Activated CD4-positive, alpha-beta T cell treated with anti-CD3 and anti-CD28 coated beads for 48 hours (primary cell): ENCODE data around the gene CLDND1.
"Not testable (repeated sequence)": the region's sequence is repeated elsewhere in the genome, so short reads cannot be mapped to it uniquely, and the experiment has no call there.

Experiments
- DNase-seq: peaks from one replicate; pipeline ENCODE4 v3.0.0-alpha.2; 2020

Gene CLDND1

DNA sequence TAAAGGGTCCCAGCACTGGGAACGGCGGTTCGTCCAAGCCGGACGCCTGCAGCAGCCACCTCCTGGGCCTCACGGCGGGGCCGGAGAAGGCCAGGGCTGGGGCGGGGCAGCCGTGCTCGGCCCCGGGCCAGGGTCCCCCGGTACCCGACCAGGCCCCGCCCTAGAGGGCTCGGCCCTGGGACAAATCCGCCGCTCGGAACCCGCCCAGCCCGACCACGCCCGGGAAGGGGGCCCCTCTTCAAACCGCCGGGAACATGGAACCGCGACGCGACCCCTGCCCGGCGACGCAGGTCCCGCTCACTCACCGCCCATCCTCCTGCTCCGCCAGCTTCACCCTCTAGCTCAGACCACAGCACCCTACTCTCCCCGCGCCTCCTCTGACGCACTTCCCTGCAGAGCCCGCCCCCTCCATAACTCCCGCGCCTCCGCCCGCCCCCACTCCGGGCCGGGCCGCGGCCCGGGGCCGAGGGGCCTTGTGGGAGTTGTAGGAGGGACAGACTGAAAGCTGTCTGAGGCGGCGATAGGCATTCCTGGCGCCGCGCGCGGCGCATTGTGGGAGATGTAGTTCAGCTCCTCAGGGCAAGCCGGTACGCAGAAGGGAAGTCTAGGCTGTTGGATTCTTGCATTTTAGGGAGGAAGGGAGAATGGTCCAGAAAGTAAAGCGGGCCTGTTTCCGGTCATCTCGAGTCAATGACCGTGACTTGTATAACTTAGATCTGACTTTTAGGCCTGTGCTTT is at the start of gene CLDND1:
TSS of gene CLDND1 (minus strand) at position 359 of the 738 bp plus-strand sequence. CDS start 1,478 bp downstream, outside the sequence.
- peak; percentile 96 for DNase-seq

DNA sequence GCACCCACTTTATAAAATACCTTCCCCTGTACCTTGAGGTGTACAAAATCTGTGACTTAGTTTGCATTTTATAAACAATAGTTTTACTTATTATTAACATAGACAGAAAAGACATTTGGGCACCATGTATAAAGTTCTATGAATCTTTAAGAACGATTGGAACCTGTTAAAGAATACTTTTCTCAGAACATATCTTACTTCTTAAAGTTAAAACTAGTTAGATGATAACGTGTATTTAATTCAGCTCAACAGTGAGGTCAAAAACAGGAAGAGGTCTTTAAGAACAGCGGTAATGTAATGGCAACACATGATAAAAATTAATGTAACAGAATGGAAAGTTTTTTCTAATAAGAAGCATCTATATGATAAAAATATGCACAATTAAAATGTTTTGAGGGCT is 45.7 kb upstream of the CLDND1 start:
- DNase-seq: no peak

DNA sequence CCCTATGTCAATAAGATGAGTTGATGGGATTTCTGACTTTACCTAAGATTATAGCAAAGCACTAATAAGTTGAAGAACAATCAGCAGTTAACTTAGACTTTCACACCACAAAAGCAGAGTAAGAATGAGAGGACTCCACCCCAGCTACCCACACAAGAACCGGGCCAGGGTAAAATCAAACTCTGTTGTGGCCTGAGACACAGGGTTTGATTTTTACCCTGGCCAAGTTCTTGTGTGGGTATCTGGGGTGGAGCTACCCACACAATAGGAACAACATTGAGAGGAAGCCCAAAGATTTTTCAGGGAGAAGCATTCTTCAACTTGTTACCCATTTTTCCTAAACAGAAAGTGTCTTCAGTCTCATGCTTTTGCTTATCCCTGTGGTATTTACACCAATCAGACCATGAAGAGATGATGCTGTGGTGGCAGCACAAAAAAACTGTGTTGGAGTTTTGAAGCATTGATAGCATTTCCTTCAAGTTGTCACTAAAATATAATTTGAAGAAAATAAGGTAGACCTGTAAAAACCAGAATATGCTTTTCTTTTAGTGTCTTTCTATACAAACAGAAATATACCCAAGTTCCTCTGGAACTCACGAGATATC is 45.1 kb upstream of the CLDND1 start:
- no peak for DNase-seq

DNA sequence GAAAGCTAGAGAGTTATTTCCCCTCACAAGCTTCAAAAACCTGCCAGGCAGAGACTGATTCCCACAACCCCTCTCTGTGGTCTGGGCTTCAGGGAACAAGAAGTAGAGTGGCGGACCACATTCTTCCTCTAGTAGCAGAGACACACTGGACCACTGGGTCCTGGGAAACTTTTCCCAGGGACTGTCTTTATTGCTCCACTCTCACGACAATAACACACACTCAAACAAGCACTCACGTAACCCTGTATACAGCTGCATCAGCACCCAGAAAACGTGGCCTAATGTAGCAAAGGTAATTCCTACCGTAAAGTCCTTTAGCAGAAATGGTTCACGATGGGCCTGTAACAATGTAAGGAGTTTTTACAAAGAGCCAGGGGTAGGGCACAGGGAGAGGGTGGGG is 43.1 kb upstream of the CLDND1 start:
- no peak for DNase-seq

DNA sequence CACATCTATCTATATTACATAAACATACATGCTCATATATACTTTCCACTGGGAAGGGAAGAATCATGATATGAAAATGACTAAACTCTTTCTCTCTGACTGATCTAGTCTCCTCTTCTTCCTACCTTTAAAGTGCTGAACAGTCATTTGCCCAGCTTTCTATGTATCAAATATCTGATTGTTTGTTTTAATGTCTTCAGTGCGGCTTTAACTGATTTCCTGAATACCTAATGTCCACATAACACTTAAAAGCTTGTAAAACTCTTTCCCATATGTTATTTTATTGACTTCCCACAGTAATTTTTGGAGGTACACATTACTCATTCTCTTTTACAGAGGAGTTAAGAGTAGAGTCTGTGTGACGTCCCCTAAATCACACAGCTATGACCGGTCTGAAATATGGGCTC is 42.5 kb upstream of the CLDND1 start:
- DNase-seq: no peak

DNA sequence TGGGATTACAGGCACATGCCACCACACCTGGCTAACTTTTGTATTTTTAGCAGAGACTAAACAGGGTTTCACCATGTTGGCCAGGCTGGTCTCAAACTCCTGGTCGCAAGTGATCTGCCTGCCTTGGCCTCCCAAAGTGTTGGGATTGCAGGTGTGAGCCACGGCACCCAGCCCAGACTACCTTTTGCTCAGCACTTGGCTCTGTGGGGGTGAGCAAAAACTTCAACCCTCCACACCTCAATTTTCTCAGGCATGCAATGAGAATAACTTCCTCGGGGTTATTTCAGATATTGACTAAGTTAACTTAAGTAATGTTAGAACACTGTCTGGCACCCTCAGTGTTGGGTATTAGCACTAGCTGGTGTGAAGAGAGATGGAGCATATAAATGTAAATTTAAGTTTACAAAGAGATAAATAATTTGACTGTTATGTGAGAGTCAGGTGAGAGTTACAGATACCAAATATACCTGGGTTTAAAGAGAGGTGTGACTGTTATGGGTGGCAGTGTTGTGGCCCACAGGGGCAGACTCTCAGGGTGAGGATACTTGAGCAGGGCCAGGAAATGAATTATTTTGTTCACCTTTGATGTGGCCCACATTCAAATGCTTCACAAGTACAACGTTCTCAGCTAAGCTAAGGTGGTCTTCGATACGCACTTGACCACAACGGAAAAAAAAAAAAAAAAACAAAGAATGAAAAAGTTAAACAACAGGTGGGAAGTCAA is 41.7 kb upstream of the CLDND1 start:
- DNase-seq: no peak

DNA sequence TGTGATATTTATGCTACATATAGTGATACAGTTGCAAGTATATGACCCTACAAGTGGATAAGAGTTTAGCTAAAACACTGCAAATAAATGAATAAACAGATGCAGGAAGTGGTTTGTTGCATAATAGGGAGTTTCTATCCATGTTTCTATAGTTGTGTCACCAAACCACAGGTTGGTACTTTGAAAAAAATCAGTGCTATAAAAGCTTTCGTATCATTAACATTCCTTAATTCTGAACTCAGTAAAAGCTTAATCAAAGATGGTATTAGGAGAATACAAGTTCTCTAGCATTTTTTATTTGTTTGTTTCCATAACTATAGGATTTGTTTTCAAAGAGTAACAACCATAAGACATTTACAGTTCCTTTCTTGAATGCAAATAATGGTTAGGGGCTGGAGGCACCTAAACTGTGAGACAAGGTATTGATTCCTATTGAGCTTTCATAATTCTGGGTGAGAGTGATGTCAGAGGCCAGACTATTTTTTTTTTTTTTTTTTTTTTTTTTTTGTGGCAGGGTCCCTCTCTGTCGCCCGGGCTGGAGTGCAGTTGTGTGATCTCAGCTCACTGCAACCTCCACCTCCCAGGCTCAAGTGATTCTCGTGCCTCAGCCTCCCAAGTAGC is 41.1 kb upstream of the CLDND1 start:
- DNase-seq: no peak

DNA sequence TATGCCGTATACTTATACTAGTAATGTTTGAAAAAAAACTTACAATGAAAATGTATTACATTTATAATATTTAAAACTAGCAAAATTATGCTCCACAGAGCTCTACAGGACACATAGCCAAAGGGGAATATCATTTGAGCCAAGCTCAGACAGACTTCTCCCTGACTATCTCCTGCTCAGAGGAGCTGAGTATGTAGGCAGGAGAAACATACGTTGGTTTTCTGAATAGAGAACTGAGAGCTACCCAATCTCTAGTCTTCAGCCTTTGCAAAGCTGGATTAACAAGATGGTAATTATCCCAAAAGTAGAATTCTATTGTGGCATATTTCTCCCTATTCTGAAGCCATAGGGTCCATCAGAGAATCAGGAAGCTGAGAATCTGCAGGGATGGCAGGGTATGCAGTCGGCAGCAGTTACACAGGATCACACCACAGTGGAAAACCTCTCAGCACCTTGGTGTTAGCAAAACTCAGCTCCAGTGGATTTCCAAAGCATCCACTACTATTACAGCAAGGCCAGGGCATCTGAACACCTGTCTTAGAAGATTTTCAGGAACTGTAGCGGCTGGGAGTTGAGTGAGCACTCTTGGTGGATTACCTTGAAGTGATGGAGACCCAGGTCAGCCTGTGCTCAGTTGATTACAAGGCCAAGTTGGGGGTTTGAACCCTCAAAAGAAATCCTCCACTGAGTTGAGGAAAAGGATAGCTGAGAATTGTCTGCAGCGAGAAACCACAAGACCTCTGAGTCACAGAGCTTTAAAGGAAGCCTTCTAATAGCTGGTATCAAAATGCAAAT is 39.2 kb upstream of the CLDND1 start:
- DNase-seq: no peak

DNA sequence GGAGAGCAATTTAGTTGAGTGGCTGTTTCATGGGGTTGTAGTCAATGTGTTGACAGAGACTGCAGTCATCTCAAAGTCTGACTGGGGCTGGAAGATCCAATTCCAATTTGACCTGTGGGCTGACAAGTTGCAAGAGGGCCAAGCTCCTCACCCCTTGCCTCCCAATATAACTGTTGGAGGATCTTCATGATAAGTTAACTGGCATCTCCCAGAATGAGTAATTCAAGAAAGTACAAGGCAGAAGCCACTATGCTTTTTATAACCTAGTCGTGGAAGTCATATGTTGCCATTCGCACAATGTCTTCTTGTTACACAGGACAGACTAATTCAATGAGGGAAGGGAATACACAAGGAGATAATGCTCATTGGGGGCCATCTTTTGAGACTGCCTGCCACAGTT is 38.2 kb upstream of the CLDND1 start:
- DNase-seq: no peak

DNA sequence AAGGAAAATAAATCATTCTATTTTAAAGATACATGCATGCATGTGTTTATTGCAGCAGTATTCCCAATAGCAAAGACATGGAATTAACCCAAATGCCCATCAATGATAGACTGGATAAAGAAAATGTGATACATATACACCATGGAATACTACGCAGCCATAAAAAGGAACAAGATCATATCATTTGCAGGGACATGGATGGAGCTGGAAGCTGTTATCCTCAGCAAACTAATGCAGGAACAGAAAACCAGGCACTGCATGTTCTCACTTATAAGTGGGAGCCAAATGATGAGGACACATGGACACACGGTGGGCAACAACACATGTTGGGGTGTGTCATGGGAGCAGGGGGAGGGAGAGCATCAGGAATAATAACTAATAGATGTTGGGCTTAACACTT is 37.1 kb upstream of the CLDND1 start:
- not testable (repeated sequence) for DNase-seq

DNA sequence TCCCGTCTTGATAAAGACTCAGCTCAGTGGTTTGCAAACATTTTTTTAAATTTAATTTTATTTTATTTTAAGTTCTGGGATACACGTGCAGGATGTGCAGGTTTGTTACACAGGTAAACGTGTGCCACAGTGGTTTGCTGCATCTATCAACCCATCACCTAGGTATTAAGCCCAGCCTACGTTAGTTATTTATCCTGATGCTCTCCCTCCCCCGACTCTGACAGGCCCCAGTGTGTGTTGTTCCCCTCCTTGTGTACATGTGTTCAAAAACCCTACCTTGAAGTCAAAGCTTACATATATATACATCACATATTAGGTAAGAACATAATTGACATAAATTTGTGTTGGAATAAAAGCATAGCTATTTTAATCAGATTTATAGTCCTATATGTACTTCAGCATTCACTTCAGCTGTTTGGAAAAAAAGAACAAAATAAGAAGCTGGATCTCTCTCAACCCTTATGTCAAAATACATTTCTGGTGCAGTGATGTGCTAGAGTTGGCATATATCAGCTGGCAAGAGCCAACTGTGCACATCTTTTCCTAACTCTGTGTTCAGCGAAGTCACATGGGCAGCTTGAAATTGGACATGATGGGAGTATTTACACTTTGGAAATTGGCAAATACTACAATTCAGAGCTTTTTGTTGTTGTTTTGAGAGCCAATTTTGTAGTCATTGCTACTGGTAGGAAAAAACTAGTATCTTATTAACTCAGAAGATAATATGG is 35.6 kb upstream of the CLDND1 start:
- no peak for DNase-seq

DNA sequence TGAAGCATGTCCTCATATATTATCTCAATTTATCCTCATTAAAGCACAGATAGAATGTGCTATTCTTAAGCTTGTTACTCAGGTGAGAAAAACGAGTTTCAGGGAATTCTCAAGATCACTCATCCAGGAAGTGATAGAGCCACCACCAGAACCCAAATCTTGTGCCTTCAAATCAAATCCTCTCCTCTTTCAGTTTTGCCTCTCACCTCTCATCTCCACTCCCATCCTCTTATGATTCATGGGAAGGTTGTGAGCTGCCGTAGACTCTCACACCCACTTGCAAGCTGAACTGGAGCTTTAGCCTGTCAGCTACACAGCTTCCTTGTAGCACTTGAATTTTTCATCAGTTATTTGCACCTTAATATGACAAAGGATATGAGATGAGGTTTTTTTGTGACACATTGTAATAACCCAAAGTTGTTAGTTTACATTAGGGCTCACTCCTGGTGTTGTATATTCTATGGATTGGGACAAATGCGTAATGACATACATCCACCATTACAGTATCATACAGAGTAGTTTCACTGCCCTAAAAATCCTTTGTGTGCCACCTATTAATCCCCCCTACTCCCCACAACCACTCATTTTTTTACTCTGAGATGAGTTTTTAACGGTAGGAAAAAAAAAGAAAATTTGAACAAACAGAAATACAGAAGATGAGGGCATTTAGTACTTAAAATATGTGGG is 34.8 kb upstream of the CLDND1 start:
- peak; percentile 68 for DNase-seq

DNA sequence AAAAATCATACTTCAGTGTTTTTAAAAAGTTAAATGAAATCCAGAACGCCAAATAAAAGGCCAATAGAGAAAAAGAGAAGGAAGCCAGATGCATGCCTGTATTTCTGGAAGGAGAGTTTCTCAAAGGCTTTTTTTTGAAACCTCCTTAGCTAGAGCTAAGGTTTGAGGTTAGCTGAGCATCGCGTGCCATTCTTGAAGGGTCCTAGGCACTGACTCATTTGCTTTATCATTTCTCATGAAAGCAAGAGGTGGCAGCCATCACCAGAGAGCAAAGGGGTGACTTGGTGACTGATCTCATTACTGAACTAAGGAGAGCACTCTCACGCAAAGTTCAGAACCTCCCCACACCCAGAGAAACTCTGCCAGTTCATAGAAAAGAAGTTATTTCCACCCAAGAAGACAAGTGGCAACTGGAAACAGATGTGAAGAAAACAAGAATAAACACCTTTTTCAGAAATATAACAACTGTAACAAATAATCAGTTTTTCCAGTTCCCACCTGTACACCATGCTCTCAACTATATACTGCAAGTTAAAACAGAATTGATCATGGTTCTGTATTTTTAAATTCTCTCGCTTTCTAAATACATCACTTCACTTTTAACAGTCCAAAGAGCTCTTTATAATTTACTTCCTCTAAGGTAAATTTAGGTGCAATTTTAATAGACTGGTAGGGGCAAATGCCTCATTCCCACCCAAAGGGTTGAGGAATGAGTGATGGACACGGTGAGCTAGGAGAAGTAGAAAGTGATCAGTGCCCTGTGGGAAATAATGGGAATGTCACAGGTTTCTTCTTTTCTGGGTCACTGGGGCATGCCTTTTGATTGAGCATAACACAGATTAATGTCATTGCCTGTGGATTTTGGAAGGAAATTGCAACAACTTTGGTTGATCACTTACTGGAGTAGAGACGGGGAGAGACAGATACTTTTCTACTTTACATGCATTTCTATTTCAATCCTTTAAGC is 33.7 kb upstream of the CLDND1 start:
- DNase-seq: peak; percentile 84

DNA sequence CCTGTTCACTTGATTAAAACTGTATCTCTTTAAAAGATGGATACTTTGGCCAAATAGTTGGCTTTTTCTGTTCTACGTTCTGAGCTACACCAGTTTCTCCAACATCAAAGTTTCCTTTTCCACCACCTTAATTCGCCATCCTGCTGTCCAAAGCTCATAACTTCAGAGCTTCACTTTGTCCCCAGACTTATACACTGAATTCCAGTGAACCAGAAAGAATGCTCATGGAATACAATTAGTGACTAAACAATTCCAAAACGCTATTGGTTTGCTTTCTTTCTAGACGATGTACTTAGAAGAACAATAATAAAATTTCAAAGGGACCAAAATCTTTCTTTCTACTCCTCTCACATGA is 32.3 kb upstream of the CLDND1 start:
- no peak for DNase-seq

DNA sequence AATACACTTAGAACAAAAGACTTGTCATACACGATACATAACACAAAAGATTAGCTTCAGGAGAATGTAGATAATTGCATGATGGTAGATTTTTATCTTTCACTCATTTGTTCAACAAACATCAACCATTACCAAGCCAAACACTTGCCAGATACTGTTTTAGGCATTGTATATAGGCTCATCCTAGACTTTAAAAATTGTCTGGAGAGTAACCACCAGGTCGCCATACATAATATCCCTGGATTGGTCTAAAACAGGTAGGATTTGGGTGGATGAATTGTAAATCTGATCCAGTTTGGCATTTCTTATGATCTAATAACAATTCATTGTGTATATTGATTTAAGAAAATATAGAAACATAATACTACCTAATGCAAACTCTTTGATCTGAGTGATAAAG is 31.9 kb upstream of the CLDND1 start:
- DNase-seq: no peak

DNA sequence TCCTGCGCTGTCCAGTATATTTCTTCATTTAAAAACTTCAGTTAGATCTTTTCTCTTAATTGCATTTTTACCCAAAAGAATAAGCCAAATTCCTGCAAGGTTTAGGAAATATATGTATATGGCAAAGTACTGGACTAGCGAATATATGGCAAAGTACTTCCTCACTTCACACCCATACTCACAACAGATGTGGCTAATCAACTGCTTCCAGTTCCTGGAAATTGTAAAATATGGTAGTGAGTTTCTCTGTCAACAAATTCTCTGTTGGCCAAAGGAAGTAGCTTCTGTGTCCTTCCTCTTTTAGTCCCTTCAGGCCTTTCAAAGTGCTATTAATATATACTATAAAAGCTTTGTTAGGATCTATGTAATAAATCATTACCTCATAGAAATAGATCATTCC is 31.1 kb upstream of the CLDND1 start:
- DNase-seq: no peak

DNA sequence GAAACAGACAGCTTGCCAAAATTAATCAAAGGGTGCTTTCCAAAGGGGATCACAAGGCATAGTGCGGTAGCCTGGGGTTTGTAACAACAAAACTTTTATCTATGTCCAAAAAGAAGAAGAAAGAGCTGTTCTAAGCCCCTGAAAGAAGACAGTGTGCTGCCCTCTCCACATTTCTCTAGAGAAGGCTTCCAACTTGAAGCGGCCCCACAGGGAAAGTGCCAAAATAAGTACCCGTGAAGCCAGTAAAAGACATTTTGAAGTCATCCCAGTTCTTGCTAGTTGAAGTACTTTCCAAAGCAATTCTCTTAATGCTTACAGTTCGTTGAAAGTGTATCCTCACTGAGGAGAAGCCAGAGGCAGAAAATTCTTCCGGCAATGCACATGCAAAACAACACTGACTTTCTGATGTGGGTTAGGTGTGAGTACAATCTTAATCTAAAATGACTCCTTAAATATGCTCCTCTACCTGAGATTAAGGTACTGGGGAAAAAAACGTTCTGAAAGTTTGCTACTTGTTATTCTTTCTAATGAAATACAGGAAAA is 30.4 kb upstream of the CLDND1 start:
- DNase-seq: no peak

DNA sequence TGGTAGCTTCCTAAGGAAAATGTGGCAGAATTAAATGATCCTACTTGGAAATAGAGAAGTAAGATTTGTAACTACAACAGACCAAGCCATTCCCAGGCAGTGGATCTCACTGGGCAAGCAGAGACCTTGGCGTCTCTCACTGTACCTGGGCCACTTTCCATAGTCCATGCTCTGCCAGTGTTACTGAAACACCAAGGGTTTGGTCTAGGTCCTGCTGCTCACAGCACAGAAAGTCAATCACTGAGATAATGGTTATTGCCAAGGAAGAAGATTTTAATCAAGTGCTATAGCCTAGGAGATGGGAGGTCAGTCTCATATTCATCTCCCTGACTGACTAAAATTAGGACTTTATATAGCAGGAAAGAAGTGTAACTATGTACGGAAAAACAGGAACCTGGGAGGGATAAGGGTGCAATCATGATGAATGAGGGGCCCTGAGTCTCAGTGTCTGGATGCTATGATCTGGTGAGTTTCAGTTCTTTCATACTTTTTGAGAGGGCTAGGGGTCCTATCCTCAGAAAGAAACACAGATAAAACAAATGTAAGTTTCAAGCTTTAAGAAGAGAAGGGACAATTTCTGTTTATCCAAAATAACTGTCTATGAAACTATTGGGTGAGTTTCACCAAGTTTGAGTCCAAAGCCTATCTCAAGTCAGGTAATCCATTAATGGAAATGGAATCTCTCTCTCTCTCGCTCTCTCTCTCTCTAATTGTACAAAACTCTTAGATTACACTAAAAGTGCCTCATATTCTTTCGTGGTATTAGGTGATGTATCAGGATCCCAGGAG is 29.7 kb upstream of the CLDND1 start:
- no peak for DNase-seq

DNA sequence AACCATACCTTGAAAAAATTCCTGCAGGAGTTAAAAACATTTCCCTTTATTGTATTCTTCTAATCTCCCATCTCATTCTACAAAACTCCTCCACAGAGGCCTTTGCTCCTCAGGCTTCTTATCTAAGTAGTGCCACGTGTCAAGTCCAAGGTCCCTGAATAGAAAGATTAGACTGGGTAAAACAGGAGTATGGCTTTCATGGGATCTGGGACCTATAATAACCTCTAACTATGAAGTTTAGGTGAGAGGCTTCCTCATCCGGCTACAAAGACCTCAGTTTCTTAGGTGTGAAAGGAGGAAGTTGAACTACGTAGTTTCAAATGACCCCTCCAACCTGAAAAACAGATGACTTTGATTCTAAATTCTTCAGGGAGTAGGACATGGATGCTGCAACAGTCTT is 29.1 kb upstream of the CLDND1 start:
- DNase-seq: no peak
